GM10847 (cell line): ENCODE data around the gene TELO2.

Experiments used
- POLR2A ChIP-seq: IDR thresholded peaks from 2 replicates; pipeline ENCODE4 v1.6.1; 2011; ENCODE audit not compliant: insufficient read length; ENCODE audit errors: extremely low read depth

Gene TELO2

DNA sequence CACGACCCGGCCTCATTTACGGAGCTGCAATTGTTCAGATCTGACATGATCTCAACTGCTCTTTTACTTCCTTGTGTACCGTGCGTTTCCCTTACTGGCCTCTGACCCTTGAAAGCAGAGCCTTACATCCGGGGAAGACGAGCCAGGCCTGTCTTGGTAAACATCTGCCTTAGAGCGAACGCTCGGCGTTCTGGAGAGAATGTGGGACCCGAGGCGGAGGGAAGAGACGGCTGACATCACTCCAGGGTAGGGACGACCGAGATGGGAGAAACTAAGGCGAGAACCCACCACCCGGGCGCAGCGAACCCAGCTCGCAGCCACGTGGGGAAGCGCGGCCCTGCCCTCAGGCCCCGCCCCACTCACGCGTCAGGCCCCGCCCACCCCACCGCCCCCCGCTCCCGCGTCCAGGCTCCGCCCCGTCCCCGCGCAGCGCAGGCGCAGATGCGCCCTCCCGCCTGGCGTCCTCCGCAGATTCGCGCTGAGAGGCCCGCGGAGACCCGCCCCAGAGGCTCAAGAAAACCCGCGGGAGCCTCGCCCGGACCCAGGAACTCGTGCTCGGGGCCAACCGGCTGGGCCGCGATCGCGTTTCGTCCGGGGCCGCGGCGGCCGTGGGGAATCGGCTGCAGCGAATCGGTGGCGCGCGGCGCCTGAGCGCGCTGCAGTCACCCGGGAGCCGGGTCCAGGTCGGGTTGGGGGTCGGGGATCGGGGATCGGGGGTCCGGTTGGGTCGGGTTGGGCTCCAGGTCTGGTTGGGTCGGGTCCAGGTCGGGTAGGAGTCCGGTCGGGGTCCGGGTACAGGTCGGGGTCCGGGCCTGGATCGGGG, at the start of gene TELO2:
TELO2 (plus strand) TSS at position 438 of the 823 bp plus-strand sequence. CDS start 922 bp downstream, outside the sequence.
- no peak for TF ChIP-seq POLR2A

DNA sequence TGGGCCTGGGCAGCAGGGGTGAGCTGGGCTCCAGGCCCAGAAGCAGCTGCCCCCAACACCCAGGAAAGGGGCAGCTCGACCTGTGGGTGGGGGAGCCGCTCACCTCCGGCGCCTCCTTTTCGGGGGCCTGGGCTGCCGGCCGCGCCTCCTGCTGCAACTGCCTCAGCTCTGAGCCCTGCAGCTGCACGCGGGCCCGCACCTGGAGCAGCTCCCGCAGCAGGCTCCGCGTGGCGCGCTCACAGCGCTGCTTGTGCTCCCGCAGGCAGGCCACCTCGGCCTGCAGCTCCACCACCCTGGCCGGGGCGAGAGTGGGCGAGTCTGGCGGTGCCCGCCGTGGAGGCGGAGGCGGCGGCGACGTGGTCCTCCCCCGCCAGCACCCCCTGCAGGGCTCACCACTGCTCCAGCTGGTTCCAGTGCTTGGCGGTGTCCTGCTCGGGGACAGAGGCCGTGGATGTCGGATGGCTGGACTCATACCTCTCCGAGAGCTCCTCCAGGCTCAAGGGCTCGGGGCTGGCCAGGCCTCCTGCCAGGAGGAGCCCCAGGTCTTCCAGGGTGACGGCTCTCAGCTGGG, 49.7 kb upstream of the TELO2 start:
- TF ChIP-seq POLR2A: no peak

DNA sequence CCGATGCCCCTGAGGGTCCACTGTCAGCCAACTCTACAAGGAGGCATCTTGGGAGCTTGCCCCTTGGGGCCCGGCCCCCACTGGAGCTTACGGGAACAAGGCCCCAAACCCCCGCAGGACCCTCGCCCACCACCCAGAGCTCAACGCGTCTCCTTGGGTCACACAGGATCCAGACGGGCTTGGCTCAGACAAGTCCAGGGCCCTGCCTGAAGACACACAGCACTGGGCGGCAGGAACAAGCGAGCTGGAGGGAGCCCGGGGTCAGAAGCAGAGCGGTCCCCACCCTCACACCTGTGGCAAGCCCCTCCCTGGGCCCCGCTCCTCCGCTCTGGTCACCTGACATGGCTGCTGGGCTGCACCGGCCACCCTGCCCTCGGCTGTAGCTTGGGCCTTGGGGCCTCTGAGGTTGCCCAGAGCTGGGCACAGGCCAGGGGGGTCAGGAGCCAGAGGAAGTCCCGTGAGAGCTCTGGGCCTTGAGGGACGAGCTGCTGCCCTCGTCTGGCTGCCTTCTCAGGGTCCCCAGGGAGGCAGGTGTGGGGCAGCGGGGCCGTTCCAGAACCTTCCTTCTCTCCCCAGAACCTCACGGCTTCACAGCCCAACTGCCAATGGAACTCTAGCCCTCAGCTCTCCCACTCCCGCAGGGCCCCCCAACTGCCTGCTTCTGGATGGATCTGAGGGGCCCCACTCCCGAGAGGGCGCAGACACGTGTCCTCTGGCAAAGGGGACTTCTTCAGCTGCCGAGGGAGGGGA, 49.0 kb upstream of the TELO2 start, which contains the start of gene CCDC154:
CCDC154 (minus strand) TSS at position 577 of the 750 bp plus-strand sequence; CDS start at position 343, 234 bp downstream.
- TF ChIP-seq POLR2A: no peak

DNA sequence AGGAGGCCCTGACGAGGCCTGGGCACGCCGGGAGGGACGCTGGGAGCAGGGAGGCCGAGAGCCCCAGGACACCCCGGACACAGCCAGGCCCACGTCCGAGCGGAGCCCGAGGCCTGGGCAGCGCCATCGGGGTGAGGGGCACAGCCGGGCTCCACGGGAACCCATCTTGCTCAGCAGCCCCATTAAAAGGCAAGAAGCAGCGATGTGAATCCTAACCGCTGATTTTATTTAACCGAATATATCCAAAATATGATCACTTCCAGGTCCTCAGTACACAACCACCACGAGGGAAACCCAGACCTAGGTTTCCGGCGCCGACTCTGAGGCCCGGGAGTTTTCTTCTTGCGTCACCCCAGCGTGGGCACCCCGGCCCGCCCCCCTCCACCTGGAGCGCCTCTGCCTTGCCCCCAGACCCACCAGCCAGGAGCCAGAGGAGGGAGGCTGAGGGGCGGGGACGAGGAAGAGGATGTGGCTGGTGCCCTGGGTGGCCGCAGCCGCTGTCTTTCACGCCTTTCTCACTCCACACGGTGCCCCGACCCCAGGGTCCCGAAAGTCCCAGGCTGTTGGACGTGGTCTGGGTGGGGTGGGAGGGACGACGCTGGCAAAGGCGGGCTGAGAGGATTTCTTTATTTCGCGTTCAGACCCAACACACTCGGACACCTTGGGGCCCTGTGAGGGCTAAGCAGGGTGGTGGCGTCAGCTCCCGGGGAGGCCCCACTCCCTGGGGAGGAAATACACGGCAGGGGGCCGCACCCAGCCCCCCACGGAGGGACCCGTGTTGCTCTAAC, 48.2 kb upstream of the TELO2 start:
- TF ChIP-seq POLR2A: no peak

DNA sequence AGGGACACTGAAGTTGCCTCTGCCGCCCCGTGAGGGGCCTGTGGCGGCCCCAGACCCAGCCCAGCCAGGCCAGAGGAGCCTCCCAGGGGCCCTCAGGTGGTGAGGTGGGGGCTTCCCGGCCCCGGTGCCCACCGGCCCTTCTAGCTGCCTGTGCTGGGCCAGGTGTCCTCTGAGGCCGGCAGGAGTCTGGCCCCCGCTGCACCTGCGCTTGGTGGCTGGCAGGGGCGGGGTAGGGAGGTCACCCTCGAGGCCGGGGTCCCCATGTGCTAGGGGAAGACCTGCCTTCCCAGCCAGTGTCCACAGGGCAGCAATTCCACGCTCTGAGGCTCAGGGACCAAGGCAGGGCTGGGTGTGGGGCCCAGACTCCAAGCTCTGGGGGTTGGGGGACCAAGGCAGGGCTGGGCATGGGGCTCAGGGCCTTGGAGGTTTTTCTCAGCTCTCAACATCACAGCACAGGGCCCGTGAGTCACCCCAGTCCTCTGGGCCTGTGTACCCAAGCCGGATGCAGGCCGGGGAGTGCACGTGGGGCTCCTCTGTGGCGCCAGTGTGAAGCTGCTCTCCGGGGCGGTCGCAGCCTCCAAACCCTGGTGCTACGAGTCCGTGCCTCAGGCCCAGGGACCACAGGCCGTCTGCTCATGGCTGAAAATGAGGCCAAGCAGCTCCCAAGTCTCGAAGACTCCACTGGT, 47.5 kb upstream of the TELO2 start:
- no peak for TF ChIP-seq POLR2A

DNA sequence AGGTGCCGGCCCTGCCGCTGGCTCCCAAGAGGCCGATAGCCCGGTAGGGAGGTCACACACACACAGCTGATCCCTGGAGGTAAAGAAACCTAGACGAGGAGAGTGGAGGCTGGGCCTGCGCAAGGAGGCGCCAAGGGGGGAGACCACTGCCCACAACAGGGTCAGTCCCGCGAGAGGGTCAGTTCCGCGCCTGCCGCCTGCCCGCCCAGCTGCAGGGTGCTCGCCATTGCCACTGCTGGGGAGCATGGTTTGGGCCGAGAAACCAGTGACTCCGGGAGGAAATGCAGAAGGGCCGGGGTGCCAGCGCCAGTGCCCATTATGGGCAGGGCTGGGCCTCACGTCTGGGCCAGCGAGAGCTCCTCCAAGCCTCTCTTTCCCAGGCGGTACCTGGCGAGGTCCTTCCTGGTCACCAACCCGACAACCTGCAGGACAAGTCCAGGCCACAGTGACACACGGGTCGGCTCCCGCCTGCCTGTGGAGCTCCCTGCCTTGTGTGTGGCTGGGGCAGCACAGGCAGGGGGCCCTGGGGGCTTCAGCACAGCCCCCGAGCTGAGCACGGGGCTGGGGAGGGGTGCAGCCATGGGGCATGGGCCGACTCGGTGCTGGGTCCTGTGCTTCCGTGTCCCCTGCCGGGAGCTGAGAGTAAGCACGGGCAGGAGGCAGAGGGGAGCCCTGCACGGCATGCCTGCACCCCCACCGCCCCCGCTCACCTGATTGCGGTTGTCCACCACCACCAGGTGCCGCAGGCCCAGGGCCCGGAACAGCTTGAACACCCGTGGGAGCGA, 46.7 kb upstream of the TELO2 start:
- no peak for TF ChIP-seq POLR2A

DNA sequence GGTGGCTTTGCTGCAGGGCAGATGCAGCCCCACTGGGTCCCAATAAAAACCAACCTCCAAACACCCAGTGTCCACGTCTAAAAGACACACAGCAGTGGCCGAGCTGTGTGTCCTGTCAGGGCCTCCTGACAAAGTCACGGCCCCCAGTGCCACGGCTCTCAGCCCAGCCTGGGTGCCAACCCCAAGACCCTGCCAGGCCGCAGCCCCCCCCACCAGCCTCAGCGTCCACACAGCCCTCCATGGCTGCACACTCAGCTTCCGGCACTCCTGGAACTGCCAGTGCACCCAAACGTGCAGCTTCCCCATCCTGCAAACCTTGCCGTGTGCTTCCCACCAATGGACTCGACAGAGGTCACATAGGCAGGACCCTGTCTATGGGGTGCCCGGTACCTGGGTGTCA, 45.2 kb upstream of the TELO2 start:
- no peak for TF ChIP-seq POLR2A

DNA sequence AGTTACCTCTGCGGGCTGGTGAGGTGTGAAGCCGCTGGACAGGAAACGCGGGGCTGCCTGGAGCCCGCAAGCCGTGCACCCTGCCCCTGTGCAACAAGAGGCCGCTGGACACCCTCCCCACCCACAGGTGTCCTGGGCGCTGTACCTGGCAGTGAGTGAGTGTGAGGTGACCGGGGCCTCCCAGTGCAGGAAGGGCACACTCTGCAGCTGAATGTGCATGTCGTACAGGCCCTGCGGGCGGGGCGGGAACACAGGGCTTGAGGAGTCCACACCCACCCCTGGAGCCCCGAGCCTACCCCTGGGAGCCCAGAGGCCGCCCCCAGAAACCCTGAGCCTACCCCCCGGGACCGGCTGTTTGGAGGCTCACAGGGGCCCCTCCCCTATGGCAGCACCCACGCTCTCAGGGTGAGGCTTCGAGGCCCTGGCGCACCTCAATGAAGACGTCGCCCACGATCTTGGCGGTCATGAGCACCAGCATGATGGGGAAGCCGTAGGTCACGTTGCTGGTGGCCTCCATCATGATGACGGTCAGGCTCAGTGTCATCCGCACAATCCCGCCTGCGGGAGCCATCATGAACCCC, 44.5 kb upstream of the TELO2 start:
- TF ChIP-seq POLR2A: no peak

DNA sequence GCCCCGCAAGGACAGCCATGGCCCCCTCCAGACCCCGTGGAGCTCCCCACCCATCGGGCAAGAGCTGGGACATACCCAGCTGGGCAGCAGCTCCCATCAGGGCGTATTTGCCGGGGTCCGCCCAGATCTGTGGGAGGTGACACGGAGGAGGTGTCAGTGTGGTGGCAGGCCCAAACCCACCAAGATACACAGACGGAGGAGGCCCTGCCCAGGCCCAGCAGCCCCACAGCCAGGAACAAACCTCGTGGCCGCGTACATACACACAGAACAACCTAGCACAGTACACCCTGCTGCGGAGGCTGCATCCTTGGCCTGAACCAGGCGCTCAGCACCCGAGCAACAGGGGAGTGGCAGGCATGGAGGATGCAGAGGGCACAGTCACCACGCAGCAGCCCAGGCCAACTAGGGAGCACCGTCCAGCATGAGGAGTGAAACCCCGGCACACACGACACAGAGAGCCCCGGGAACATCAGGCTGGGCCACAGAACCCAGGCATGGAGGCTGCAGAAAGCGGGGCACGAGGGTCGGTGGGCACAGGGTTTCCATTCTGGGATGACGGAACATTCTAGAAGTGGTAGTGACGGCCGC, 43.9 kb upstream of the TELO2 start:
- no peak for TF ChIP-seq POLR2A

DNA sequence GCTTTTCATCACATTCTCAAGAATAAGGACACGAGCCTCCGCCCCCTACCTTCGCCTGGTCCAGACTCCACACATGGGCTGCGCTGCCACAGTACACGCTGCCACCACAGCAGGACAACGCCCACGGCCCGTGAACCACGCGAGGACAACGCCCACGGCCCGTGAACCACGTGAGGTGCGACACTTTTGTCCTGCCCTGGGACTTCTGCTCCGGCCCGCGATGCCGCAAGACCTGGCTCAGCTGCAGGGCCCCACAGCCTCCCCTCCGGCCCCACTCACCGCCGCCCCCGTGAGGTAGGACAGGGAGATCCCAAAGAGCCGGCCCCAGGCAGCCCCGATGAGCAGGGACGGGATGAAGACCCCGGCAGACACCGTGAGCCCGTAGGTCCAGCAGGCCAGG, 42.9 kb upstream of the TELO2 start:
- no peak for TF ChIP-seq POLR2A

DNA sequence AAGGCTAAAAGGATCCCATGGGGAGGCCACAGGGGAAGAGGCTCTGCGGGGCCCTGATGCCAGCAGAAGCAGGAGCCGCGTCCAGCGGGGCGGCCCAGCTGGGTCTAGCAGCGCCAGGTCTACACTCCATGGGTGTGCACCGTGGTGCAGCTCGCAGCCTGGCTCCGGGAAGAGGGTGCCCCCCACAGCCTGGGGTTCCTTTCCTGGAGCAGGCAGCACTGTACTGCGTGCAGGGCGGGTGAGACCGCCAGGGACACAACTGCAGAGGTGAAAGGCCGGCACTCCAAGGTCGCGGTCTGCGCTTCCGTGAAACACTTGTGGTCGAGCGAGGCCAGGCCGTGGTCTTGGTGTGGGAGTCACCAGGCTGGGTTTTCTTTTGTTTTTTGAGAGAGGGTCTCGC, 42.3 kb upstream of the TELO2 start:
- TF ChIP-seq POLR2A: no peak

DNA sequence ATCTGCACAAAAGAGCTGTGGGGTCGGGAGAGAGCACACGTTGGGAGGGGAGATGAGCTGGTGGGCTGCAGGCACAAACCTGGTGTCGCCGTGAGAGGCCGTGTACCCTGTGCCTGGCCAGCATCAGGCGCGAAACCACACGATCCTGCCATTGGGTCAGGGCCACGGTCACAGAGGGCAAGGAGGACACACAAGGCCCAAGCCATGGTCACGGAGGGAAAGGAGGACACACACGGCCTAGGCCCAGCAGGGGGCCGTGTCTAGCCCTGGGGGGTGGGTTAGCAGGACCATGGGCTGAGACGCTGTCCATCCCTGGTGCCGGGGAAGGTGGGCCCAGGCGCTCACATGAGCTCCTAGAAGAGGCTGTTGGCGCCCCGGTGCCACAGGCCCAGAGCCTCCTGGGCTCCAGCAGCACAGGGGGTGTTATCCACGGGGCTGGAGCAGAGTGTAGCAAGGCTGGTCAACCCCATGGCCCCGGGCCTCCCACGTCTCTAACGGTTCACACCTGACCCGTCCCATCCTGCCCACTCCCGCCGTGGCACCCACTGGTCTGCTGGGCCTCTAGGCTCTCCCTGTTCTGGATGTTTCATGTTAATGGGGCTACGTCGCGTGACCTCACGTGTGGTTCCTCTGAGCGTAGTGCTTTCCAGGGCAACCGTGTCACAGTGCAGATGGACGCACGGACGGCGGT, 41.3 kb upstream of the TELO2 start:
- no peak for TF ChIP-seq POLR2A

DNA sequence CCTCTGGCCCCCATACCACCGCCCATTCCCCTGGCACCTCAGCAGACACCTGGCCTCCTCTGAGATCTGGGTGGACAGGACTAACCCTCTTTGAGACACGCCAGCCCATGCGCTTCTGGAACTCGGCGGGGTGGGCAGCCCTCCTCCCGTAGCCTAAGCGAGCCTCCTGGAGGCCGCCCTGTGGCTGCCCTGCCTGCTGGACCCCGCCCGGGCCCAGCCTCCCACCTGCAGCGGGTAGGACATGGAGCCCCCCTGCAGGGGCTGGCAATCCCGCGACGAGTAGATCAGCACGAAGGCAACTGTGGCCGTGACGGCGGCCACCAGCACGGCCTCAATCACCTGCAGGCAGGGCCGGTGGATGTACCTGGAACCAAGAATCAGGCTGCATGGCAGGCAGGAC, 40.6 kb upstream of the TELO2 start:
- TF ChIP-seq POLR2A: no peak

DNA sequence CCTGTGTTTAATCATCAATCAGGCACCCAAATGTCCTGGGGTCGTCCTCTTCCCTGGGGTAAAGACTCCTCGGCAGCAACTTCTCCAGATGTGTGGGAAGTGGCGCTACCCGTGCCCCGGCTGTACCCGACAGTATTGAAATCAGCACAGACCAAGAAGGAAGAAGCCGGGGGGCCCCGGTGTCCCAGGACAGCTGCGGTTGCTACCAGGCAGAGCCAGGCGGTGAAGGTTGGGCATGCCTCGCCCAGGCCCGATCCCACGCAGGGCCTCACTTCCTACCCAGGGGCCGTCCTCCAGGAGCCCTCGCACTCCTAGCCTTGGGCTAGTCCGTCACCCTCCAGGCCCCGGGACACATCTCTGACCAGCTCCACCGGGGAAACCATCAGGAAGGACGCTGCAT, 39.8 kb upstream of the TELO2 start:
- TF ChIP-seq POLR2A: no peak
